ENCODE data around the gene CALML3.

CALML3 gene

GRCh38 chr10:5512331-5512730, 12.4 kb upstream of the CALML3 start:
- H3F3A ChIP-seq (ENCODE audit: insufficient read depth, low read length) = no peaks in the 10 kb centered on the region
- H3K27me3 ChIP-seq (ENCODE audit: insufficient read depth, low read length) = peaks cover 5% of the 10 kb centered on the region; the same call in 1 of the 2 replicates
- no peaks in the 10 kb centered on the region for H3K79me2 ChIP-seq (ENCODE audit: insufficient read depth, low read length)
- no peak overlapping the region for H3K4me2 ChIP-seq (ENCODE audit: low read length)
- no peak overlapping the region for H2AFZ ChIP-seq (ENCODE audit: low read length)
- no peak overlapping the region for H3K27ac ChIP-seq (ENCODE audit: low read depth, low read length, poor library complexity, severe bottlenecking)
- H3K9ac ChIP-seq (ENCODE audit: low read length) = no peak overlapping the region
- H3K36me3 ChIP-seq (ENCODE audit: insufficient read depth, low read length) = no peaks in the 10 kb centered on the region
- H3K9me2 ChIP-seq (ENCODE audit: low read depth, low read length) = no peaks in the 10 kb centered on the region
- no peak overlapping the region for H3K4me3 ChIP-seq (ENCODE audit: low read depth, low read length, poor library complexity, severe bottlenecking)
- no peaks in the 10 kb centered on the region for H3K9me3 ChIP-seq (ENCODE audit: low read length)
- no peaks in the 10 kb centered on the region for H3K4me1 ChIP-seq (ENCODE audit: insufficient read depth, low read length, severe bottlenecking)
- no peaks in the 10 kb centered on the region for H4K20me1 ChIP-seq (ENCODE audit: insufficient read depth, low read length)
- no peak for TF ChIP-seq EZH2 (IDR thresholded peaks at IDR 0.05; ENCODE audit: borderline replicate concordance, low read length)
- TF ChIP-seq, protein P1, sequence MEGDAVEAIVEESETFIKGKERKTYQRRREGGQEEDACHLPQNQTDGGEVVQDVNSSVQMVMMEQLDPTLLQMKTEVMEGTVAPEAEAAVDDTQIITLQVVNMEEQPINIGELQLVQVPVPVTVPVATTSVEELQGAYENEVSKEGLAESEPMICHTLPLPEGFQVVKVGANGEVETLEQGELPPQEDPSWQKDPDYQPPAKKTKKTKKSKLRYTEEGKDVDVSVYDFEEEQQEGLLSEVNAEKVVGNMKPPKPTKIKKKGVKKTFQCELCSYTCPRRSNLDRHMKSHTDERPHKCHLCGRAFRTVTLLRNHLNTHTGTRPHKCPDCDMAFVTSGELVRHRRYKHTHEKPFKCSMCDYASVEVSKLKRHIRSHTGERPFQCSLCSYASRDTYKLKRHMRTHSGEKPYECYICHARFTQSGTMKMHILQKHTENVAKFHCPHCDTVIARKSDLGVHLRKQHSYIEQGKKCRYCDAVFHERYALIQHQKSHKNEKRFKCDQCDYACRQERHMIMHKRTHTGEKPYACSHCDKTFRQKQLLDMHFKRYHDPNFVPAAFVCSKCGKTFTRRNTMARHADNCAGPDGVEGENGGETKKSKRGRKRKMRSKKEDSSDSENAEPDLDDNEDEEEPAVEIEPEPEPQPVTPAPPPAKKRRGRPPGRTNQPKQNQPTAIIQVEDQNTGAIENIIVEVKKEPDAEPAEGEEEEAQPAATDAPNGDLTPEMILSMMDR (IDR thresholded peaks at IDR 0.05; ENCODE audit: low read length) = no peak

GRCh38 chr10:5512881-5513612, 11.7 kb upstream of the CALML3 start:
- H3K4me1 ChIP-seq (ENCODE audit: insufficient read depth, low read length, severe bottlenecking) = no peaks in the 10 kb centered on the region
- TF ChIP-seq, protein P1 (IDR thresholded peaks at IDR 0.05; ENCODE audit: low read length) = no peak
- no peak for TF ChIP-seq EZH2 (IDR thresholded peaks at IDR 0.05; ENCODE audit: borderline replicate concordance, low read length)
- H3K27ac ChIP-seq (ENCODE audit: low read depth, low read length, poor library complexity, severe bottlenecking) = no peak overlapping the region
- no peak overlapping the region for H3K4me3 ChIP-seq (ENCODE audit: low read depth, low read length, poor library complexity, severe bottlenecking)
- H3F3A ChIP-seq (ENCODE audit: insufficient read depth, low read length) = no peaks in the 10 kb centered on the region
- H3K9me2 ChIP-seq (ENCODE audit: low read depth, low read length) = no peaks in the 10 kb centered on the region
- peaks cover 5% of the 10 kb centered on the region; the same call in 1 of the 2 replicates for H3K27me3 ChIP-seq (ENCODE audit: insufficient read depth, low read length)
- no peaks in the 10 kb centered on the region for H3K9me3 ChIP-seq (ENCODE audit: low read length)
- H4K20me1 ChIP-seq (ENCODE audit: insufficient read depth, low read length) = no peaks in the 10 kb centered on the region
- no peak overlapping the region for H3K9ac ChIP-seq (ENCODE audit: low read length)
- no peaks in the 10 kb centered on the region for H3K36me3 ChIP-seq (ENCODE audit: insufficient read depth, low read length)
- no peaks in the 10 kb centered on the region for H3K79me2 ChIP-seq (ENCODE audit: insufficient read depth, low read length)
- H3K4me2 ChIP-seq (ENCODE audit: low read length) = no peak overlapping the region
- H2AFZ ChIP-seq (ENCODE audit: low read length) = no peak overlapping the region

- Histone ChIP-seq H3F3A (ENCODE audit: insufficient read depth, low read length) (no peaks in the 10 kb centered on the region), H3K9me2 (ENCODE audit: low read depth, low read length) (no peaks in the 10 kb centered on the region), H3K4me2 (ENCODE audit: low read length) (no peak overlapping the region), H3K27me3 (ENCODE audit: insufficient read depth, low read length) (peaks cover 5% of the 10 kb centered on the region; the same call in 1 of the 2 replicates), H2AFZ (ENCODE audit: low read length) (no peak overlapping the region), H3K9me3 (ENCODE audit: low read length) (no peaks in the 10 kb centered on the region), H3K4me1 (ENCODE audit: insufficient read depth, low read length, severe bottlenecking) (no peaks in the 10 kb centered on the region), H4K20me1 (ENCODE audit: insufficient read depth, low read length) (no peaks in the 10 kb centered on the region), H3K79me2 (ENCODE audit: insufficient read depth, low read length) (no peaks in the 10 kb centered on the region), H3K36me3 (ENCODE audit: insufficient read depth, low read length) (no peaks in the 10 kb centered on the region), H3K4me3 (ENCODE audit: low read depth, low read length, poor library complexity, severe bottlenecking) (no peak overlapping the region), H3K27ac (ENCODE audit: low read depth, low read length, poor library complexity, severe bottlenecking) (no peak overlapping the region), H3K9ac (ENCODE audit: low read length) (no peak overlapping the region)
- TF ChIP-seq, protein P1 (IDR thresholded peaks at IDR 0.05; ENCODE audit: low read length) = no peak
- TF ChIP-seq EZH2 (IDR thresholded peaks at IDR 0.05; ENCODE audit: borderline replicate concordance, low read length) = no peak
These were observed 10.4 kb upstream of the CALML3 start for GRCh38 chr10:5514226-5514850.

Data from OCI-LY1 (cell line).